ENCODE data around the gene MYH14.

The MYH14 gene

DNA sequence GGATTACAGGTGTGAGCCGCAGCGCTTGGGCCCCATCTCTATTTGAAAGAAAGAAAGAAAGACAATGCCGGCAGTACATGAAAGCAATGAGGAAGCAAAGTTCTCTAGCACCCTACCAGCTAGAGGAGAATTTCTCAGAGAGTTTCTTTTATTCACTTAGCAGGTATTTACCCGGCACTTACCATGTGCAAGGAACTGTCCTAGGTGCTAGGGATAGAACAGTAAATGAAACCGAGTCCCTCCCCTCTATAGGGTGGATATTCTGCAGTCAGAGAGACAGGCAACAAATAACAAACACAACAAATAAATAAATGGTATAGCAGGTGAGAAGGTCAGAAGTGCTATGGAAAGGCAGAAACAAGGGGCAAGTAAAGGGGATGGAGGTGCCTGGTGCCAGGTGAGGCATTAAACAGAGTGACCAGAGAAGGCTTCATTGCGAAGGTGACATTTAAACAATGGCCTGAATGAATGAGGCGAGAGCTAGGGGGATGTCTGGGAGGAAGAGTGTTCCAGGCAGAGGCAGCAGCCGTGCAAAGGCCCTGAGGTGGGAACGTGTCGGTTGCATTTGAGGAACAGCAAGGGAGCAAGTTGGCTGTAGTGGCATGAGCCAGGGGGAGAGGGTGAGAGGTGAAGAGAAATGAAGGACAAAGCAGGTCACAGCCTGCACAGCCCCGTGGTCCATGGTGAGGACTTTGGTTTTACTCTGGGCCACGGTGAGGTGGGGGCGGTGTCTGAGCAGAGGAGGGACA, 10.8 kb upstream of the MYH14 start:
- DNase-seq (ENCODE audit: low read depth, low spot score), result no peak
- no peak for TF ChIP-seq ZNF274 (IDR thresholded peaks at IDR 0.05; ENCODE audit: low read depth, low read length)
- TF ChIP-seq SUZ12 (IDR thresholded peaks at IDR 0.05; ENCODE audit: extremely low read depth, insufficient read depth, insufficient read length), result no peak
- no peak for TF ChIP-seq YY1 (IDR thresholded peaks at IDR 0.05; ENCODE audit: insufficient read depth, insufficient read length)
- no peaks in the 10 kb centered on the region for H3K9me3 ChIP-seq (ENCODE audit: insufficient read depth, low read length)
- no peak overlapping the region for H3K9ac ChIP-seq (ENCODE audit: insufficient read length, low read depth)
- no peaks in the 10 kb centered on the region for H3K36me3 ChIP-seq (ENCODE audit: insufficient read depth, insufficient read length, low read length)
- no peaks in the 10 kb centered on the region for H3K4me1 ChIP-seq (ENCODE audit: insufficient read depth, insufficient read length)
- no peak overlapping the region for H3K4me3 ChIP-seq (ENCODE audit: insufficient read length, low read depth)
- H3K27me3 ChIP-seq (ENCODE audit: insufficient read depth, insufficient read length), result peaks cover 6% of the 10 kb centered on the region

DNA sequence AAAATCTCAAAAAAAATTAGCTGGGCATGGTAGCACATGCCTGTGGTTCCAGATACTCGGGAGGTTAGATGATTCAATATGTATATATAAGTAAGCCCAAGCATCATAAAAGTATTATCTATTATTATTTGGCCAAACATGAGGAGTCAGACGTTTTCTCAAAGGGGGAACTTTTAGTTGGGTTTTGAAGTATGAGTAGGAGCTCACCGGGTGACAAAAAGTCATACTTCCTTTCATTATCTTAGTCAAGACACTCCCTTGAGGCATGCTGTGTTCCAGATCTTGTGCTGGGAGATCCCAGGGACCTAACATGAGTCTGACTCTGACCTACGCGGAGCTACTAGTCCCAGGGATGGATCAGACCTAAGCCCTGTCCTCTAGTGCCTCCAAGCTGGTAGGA, 8.2 kb upstream of the MYH14 start:
- Histone ChIP-seq H3K9me3 (ENCODE audit: insufficient read depth, low read length) (no peaks in the 10 kb centered on the region), H3K36me3 (ENCODE audit: insufficient read depth, insufficient read length, low read length) (no peaks in the 10 kb centered on the region), H3K9ac (ENCODE audit: insufficient read length, low read depth) (no peak overlapping the region), H3K27me3 (ENCODE audit: insufficient read depth, insufficient read length) (peaks cover 6% of the 10 kb centered on the region), H3K4me1 (ENCODE audit: insufficient read depth, insufficient read length) (no peaks in the 10 kb centered on the region), H3K4me3 (ENCODE audit: insufficient read length, low read depth) (no peak overlapping the region)
- TF ChIP-seq SUZ12 (IDR thresholded peaks at IDR 0.05; ENCODE audit: extremely low read depth, insufficient read depth, insufficient read length) (no peak), ZNF274 (IDR thresholded peaks at IDR 0.05; ENCODE audit: low read depth, low read length) (no peak), YY1 (IDR thresholded peaks at IDR 0.05; ENCODE audit: insufficient read depth, insufficient read length) (no peak)
- DNase-seq (ENCODE audit: low read depth, low spot score), result no peak

DNA sequence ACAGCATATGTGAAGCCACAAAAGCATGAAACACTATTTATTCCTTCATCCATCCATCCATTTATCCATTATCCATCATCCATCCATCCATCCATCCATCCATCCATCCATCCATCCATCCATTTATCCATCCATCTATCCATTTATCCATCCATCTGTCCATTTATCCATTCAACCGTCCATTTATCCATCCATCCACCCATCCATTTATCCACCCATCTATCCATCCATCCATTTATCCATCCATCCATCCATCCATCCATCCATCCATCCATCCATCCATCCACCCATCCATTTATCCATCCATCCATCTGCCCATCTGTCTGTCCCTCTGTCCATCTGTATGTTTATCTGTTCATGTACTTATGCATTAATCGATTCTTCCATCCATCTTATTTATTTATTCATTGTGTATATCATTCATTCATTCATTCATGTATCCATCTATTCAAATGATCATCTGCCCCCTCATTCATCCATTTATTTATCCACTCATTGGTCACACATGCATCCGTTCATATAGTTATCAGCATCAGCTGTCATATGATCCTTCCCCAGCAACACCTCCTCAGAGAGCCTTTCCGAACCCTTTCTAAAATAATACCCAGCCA, 7.0 kb upstream of the MYH14 start:
- Histone ChIP-seq H3K4me3 (ENCODE audit: insufficient read length, low read depth) (no peak overlapping the region), H3K9me3 (ENCODE audit: insufficient read depth, low read length) (no peaks in the 10 kb centered on the region), H3K4me1 (ENCODE audit: insufficient read depth, insufficient read length) (no peaks in the 10 kb centered on the region), H3K27me3 (ENCODE audit: insufficient read depth, insufficient read length) (peaks cover 6% of the 10 kb centered on the region), H3K36me3 (ENCODE audit: insufficient read depth, insufficient read length, low read length) (no peaks in the 10 kb centered on the region), H3K9ac (ENCODE audit: insufficient read length, low read depth) (no peak overlapping the region)
- no peak for DNase-seq (ENCODE audit: low read depth, low spot score)
- TF ChIP-seq SUZ12 (IDR thresholded peaks at IDR 0.05; ENCODE audit: extremely low read depth, insufficient read depth, insufficient read length) (no peak), ZNF274 (IDR thresholded peaks at IDR 0.05; ENCODE audit: low read depth, low read length) (no peak), YY1 (IDR thresholded peaks at IDR 0.05; ENCODE audit: insufficient read depth, insufficient read length) (no peak)

DNA sequence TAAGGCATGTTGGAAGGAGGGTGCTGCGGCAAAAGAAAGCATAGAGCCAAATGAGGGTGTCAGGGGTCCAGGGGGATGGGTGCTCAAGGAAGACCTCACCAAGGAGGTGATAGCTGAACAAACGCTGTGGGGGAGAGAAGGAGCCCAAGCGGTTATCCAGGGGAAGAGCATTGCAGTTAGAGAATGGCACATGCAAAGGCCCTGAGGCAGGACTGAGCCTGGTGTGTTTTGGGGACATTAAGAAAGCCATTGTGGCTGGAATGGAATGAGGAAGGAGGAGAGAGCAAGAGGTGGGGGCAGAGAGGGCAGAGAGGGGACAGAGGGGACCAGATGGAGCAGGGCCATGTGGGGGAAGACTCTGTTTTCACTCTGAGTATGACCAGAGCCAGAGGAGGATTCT, 6.1 kb upstream of the MYH14 start:
- H3K9me3 ChIP-seq (ENCODE audit: insufficient read depth, low read length), result no peaks in the 10 kb centered on the region
- no peak overlapping the region for H3K9ac ChIP-seq (ENCODE audit: insufficient read length, low read depth)
- no peaks in the 10 kb centered on the region for H3K36me3 ChIP-seq (ENCODE audit: insufficient read depth, insufficient read length, low read length)
- TF ChIP-seq SUZ12 (IDR thresholded peaks at IDR 0.05; ENCODE audit: extremely low read depth, insufficient read depth, insufficient read length) (no peak), ZNF274 (IDR thresholded peaks at IDR 0.05; ENCODE audit: low read depth, low read length) (no peak), YY1 (IDR thresholded peaks at IDR 0.05; ENCODE audit: insufficient read depth, insufficient read length) (no peak)
- H3K4me1 ChIP-seq (ENCODE audit: insufficient read depth, insufficient read length), result no peaks in the 10 kb centered on the region
- no peak for DNase-seq (ENCODE audit: low read depth, low spot score)
- peaks cover 6% of the 10 kb centered on the region for H3K27me3 ChIP-seq (ENCODE audit: insufficient read depth, insufficient read length)
- H3K4me3 ChIP-seq (ENCODE audit: insufficient read length, low read depth), result no peak overlapping the region

DNA sequence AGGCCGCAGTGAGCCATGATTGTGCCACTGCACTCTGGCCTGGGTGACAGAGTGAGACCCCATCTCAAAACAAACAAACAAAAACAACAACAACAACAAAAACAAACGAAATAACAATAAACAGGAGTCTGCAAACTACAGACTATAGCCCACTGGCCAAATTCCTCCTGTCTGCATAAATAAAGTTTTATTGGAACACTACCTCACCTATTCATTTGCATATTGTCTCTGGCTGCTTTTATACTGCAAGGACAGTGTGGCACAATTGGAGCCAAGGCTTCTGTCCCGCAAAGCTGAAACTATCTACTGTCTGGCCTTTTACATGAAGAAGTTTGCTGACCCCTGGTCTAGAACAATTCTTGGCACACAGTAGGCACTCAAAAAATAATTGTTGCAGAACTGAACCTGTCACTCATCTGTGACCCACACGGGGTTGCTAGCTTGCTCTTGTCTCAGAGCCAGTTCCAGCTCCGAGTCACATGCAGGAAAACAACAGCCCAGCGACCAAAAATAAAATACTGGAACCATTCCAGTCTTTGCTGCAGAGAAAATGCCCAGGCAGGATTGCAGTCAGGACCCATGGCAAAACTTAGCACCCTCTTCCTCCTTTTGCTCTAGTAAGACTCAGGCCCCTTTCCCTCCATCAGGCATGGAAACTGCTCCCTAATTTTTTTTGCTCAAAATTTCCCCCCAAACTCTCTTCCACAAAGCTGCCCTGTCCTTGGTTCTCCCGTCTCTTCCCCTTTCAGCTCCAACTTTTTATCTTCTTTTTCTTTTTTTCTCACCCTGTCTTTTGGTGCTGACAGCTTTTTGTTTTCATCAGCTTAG, 4.8 kb upstream of the MYH14 start:
- Histone ChIP-seq H3K36me3 (ENCODE audit: insufficient read depth, insufficient read length, low read length) (no peaks in the 10 kb centered on the region), H3K9me3 (ENCODE audit: insufficient read depth, low read length) (no peaks in the 10 kb centered on the region), H3K9ac (ENCODE audit: insufficient read length, low read depth) (no peak overlapping the region), H3K4me3 (ENCODE audit: insufficient read length, low read depth) (no peak overlapping the region), H3K27me3 (ENCODE audit: insufficient read depth, insufficient read length) (peaks cover 10% of the 10 kb centered on the region), H3K4me1 (ENCODE audit: insufficient read depth, insufficient read length) (peaks cover 2% of the 10 kb centered on the region)
- TF ChIP-seq ZNF274 (IDR thresholded peaks at IDR 0.05; ENCODE audit: low read depth, low read length) (no peak), SUZ12 (IDR thresholded peaks at IDR 0.05; ENCODE audit: extremely low read depth, insufficient read depth, insufficient read length) (no peak), YY1 (IDR thresholded peaks at IDR 0.05; ENCODE audit: insufficient read depth, insufficient read length) (no peak)
- no peak for DNase-seq (ENCODE audit: low read depth, low spot score)

DNA sequence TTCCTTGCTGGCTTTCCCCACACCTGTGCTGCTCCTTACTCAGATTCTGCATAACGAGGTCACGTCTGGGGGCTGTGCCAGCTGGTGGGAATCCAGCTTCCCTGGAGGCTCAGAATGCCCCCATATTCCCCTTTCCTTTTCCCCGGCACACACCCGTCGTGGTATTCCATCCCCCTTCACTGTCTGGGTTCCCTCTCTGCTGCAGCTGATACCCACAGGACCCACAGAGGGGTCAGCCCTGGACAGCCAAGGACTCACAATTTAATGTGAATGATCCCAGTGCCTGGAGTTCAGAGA, 4.2 kb upstream of the MYH14 start:
- TF ChIP-seq ZNF274 (IDR thresholded peaks at IDR 0.05; ENCODE audit: low read depth, low read length) (no peak), SUZ12 (IDR thresholded peaks at IDR 0.05; ENCODE audit: extremely low read depth, insufficient read depth, insufficient read length) (no peak), YY1 (IDR thresholded peaks at IDR 0.05; ENCODE audit: insufficient read depth, insufficient read length) (no peak)
- no peaks in the 10 kb centered on the region for H3K36me3 ChIP-seq (ENCODE audit: insufficient read depth, insufficient read length, low read length)
- H3K27me3 ChIP-seq (ENCODE audit: insufficient read depth, insufficient read length), result peaks cover 15% of the 10 kb centered on the region
- DNase-seq (ENCODE audit: low read depth, low spot score), result no peak
- no peaks in the 10 kb centered on the region for H3K9me3 ChIP-seq (ENCODE audit: insufficient read depth, low read length)
- peaks cover 2% of the 10 kb centered on the region for H3K4me1 ChIP-seq (ENCODE audit: insufficient read depth, insufficient read length)
- H3K4me3 ChIP-seq (ENCODE audit: insufficient read length, low read depth), result no peak overlapping the region
- peak overlapping the region; percentile 36 for H3K9ac ChIP-seq (ENCODE audit: insufficient read length, low read depth)

DNA sequence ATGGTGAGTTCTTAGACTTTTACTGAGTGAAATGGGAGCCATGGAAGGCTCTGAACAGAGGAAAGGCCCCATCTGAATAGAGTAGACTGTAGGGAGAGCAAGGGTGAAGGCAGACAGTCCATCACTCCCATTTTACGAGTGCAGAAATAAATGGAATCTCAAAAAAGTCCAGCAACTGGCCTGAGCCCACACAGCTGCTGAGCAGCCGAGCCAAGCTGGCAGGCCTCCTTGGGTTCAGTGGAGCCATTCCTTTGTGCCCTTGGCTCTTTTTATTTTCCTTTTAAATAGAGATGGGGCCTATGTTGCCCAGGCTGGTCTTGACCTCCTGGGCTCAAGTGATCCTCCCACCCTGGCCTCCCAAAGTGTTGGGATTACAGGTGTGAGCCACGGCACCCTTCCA, 1.0 kb upstream of the MYH14 start:
- Histone ChIP-seq H3K9me3 (ENCODE audit: insufficient read depth, low read length) (no peaks in the 10 kb centered on the region), H3K27me3 (ENCODE audit: insufficient read depth, insufficient read length) (peaks cover 17% of the 10 kb centered on the region), H3K4me1 (ENCODE audit: insufficient read depth, insufficient read length) (peaks cover 6% of the 10 kb centered on the region), H3K36me3 (ENCODE audit: insufficient read depth, insufficient read length, low read length) (no peaks in the 10 kb centered on the region), H3K9ac (ENCODE audit: insufficient read length, low read depth) (no peak overlapping the region), H3K4me3 (ENCODE audit: insufficient read length, low read depth) (no peak overlapping the region)
- TF ChIP-seq SUZ12 (IDR thresholded peaks at IDR 0.05; ENCODE audit: extremely low read depth, insufficient read depth, insufficient read length), result no peak
- no peak for TF ChIP-seq YY1 (IDR thresholded peaks at IDR 0.05; ENCODE audit: insufficient read depth, insufficient read length)
- TF ChIP-seq ZNF274 (IDR thresholded peaks at IDR 0.05; ENCODE audit: low read depth, low read length), result no peak
- DNase-seq (ENCODE audit: low read depth, low spot score), result no peak

All from NT2/D1 (cell line).